Neural crest cell (in vitro differentiated cells): ENCODE measurements around the gene ZCCHC10. TPM values are rescaled to one million over a fixed set of nuclear protein-coding genes. Genes with fewer than 3 reads are reported as not detected.

Source experiments
- DNase-seq: peaks from one replicate; pipeline ENCODE4 v3.0.0; 2021; ENCODE audit warnings: low read depth, mixed read lengths, low spot score
- H3K27ac Mint-ChIP-seq: one replicate; pipeline ENCODE4 v1.8.0; 2021; ENCODE audit warnings: mild to moderate bottlenecking, mixed read lengths; ENCODE audit not compliant: unreplicated experiment
- H3K27me3 Mint-ChIP-seq: 2 replicates; pipeline ENCODE4 v1.8.0; 2021; ENCODE audit warnings: low read depth, mild to moderate bottlenecking, mixed read lengths
- H3K36me3 Mint-ChIP-seq: 2 replicates; pipeline ENCODE4 v1.8.0; 2021; ENCODE audit warnings: low read depth, mild to moderate bottlenecking, mixed read lengths
- H3K4me1 Mint-ChIP-seq: 2 replicates; pipeline ENCODE4 v1.8.0; 2021; ENCODE audit warnings: mixed read lengths
- H3K4me3 Mint-ChIP-seq: one replicate; pipeline ENCODE4 v1.8.0; 2021; ENCODE audit warnings: mild to moderate bottlenecking, mixed read lengths
- H3K9me3 Mint-ChIP-seq: 2 replicates; pipeline ENCODE4 v1.8.0; 2021; ENCODE audit warnings: mixed read lengths
- total RNA-seq: library from RNA; stranded (reverse); gene quantifications from 2 replicates; pipeline ENCODE4 v1.2.1, GENCODE V29; 2021
- TF ChIP-seq, protein P1 (sequence below): fragments of 200-600 bp; sonication (generic); conservative IDR thresholded peaks from 2 replicates; pipeline ENCODE4 v1.5.0; 2021; ENCODE audit warnings: antibody characterized with exemption, mild to moderate bottlenecking

Gene ZCCHC10
- total RNA-seq, 1 donor from 2014 or later: 26.5 TPM

- Mint-ChIP-seq H3K27ac (no peak overlapping the region), H3K27me3 (no peaks in the 10 kb centered on the region), H3K9me3 (no peaks in the 10 kb centered on the region), H3K4me3 (no peak overlapping the region), H3K4me1 (peaks cover 9% of the 10 kb centered on the region), H3K36me3 (peaks cover 30% of the 10 kb centered on the region)
- no peak for DNase-seq
- TF ChIP-seq, protein P1, sequence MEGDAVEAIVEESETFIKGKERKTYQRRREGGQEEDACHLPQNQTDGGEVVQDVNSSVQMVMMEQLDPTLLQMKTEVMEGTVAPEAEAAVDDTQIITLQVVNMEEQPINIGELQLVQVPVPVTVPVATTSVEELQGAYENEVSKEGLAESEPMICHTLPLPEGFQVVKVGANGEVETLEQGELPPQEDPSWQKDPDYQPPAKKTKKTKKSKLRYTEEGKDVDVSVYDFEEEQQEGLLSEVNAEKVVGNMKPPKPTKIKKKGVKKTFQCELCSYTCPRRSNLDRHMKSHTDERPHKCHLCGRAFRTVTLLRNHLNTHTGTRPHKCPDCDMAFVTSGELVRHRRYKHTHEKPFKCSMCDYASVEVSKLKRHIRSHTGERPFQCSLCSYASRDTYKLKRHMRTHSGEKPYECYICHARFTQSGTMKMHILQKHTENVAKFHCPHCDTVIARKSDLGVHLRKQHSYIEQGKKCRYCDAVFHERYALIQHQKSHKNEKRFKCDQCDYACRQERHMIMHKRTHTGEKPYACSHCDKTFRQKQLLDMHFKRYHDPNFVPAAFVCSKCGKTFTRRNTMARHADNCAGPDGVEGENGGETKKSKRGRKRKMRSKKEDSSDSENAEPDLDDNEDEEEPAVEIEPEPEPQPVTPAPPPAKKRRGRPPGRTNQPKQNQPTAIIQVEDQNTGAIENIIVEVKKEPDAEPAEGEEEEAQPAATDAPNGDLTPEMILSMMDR: no peak
These were observed 73.5 kb downstream of the ZCCHC10 start for GRCh38 chr5:132952829-132953228.

- H3K4me3 Mint-ChIP-seq: no peak overlapping the region
- DNase-seq: no peak
- H3K9me3 Mint-ChIP-seq: no peaks in the 10 kb centered on the region
- H3K36me3 Mint-ChIP-seq: peaks cover 30% of the 10 kb centered on the region
- H3K4me1 Mint-ChIP-seq: peaks cover 9% of the 10 kb centered on the region
- H3K27me3 Mint-ChIP-seq: no peaks in the 10 kb centered on the region
- TF ChIP-seq, protein P1: no peak
- H3K27ac Mint-ChIP-seq: no peak overlapping the region
These were observed 74.5 kb downstream of the ZCCHC10 start for GRCh38 chr5:132951897-132952296.

DNA sequence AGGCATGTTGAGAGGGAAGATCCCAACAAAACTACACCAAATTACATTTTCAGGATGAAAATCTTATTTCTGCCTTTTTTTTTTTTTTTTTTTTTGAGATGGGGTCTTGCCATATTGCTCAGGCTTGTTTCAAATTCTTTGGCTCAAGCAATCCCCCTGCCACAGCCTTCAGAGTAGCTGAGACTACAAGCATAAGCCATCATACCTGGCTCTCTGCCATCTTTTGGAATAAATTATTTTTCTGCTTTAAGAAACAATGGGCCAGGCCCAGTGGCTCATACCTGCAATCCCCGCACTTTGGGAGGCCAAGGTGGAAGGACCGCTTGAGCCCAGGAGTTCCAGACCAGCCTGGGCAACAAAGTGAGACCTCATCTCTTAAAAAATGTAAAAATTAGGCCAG lies 77.2 kb downstream of the ZCCHC10 start:
- H3K4me1 Mint-ChIP-seq: peaks cover 9% of the 10 kb centered on the region
- no peak for DNase-seq
- H3K4me3 Mint-ChIP-seq: no peak overlapping the region
- H3K27me3 Mint-ChIP-seq: no peaks in the 10 kb centered on the region
- TF ChIP-seq, protein P1: no peak
- no peak overlapping the region for H3K27ac Mint-ChIP-seq
- H3K36me3 Mint-ChIP-seq: peaks cover 24% of the 10 kb centered on the region
- no peaks in the 10 kb centered on the region for H3K9me3 Mint-ChIP-seq

GRCh38 chr5:132947671-132948070 lies 78.7 kb downstream of the ZCCHC10 start:
- Mint-ChIP-seq H3K4me3 (no peak overlapping the region), H3K27me3 (no peaks in the 10 kb centered on the region), H3K27ac (no peak overlapping the region), H3K36me3 (peaks cover 18% of the 10 kb centered on the region), H3K4me1 (peaks cover 4% of the 10 kb centered on the region), H3K9me3 (no peaks in the 10 kb centered on the region)
- no peak for DNase-seq
- TF ChIP-seq, protein P1: no peak

Other genes starting within 250 kb of the ZCCHC10 start
- gene SEPTIN8, start 249.3 kb downstream of the ZCCHC10 start, total RNA-seq: 71.1 and 71.4 TPM in 2 replicates
- not detected in 2 replicates for gene SOWAHA, start 213.2 kb downstream of the ZCCHC10 start, total RNA-seq
- 5.7 and 6.5 TPM in 2 replicates for gene SHROOM1, start 195.9 kb downstream of the ZCCHC10 start, total RNA-seq
- gene GDF9, start 160.1 kb downstream of the ZCCHC10 start, total RNA-seq: 0.49 and 0.89 TPM in 2 replicates
- 274 and 293 TPM in 2 replicates for gene UQCRQ, start 159.9 kb downstream of the ZCCHC10 start, total RNA-seq
- gene LEAP2, start 152.9 kb downstream of the ZCCHC10 start, total RNA-seq: 2.9 and 3.1 TPM in 2 replicates
- gene AFF4, start 62.9 kb downstream of the ZCCHC10 start, total RNA-seq: 64.7 and 67.5 TPM in 2 replicates
- gene HSPA4, start 25.5 kb upstream of the ZCCHC10 start, total RNA-seq: 161 and 166 TPM in 2 replicates